Panc1 (cell line): ENCODE measurements around the gene HELB. TPM values are rescaled to one million over a fixed set of nuclear protein-coding genes. Genes with fewer than 3 reads are reported as not detected.

Experiments used
- ATAC-seq: fragments of 200-7000 bp; cut with Tn5 transposase; 2 replicates; pipeline ENCODE4 v1.9.1; 2020; ENCODE audit warnings: mild to moderate bottlenecking, moderate library complexity
- BruUV-seq: library from RNA; stranded (reverse); fragments of 400-500 nt; replicated peaks from 2 replicates; lab custom pipeline; 2021; lab: Mats Ljungman, UMichigan
- CTCF ChIA-PET: fragments of 300-600 bp; sonication (Branson Sonifier 250); formaldehyde crosslinking; loops from one replicate; lab custom pipeline; 2022; ENCODE audit warnings: antibody characterized with exemption; lab: Charles Lee
- POLR2A ChIA-PET: fragments of 300-600 bp; sonication (Branson Sonifier 250); formaldehyde crosslinking; loops from one replicate; lab custom pipeline; 2022; ENCODE audit warnings: antibody characterized with exemption; lab: Charles Lee
- DNase-seq: peaks from one replicate; pipeline ENCODE4 v3.0.0-alpha.2; 2010; ENCODE audit warnings: low read depth, low spot score
- H3K27ac ChIP-seq: 2 replicates; pipeline ENCODE4 v1.5.1; 2011; ENCODE audit warnings: mild to moderate bottlenecking, low read length, inconsistent platforms
- H3K27me3 ChIP-seq: fragments of 200-500 bp; sonication (Bioruptor generic); 2 replicates; pipeline ENCODE4 v1.6.0; 2014; ENCODE audit warnings: low read length, inconsistent platforms; ENCODE audit not compliant: control insufficient read depth, insufficient read depth
- H3K36me3 ChIP-seq: fragments of 200-500 bp; sonication (Bioruptor generic); 2 replicates; pipeline ENCODE4 v1.5.1; 2014; ENCODE audit warnings: inconsistent platforms, mild to moderate bottlenecking, low read length, moderate library complexity; ENCODE audit not compliant: control insufficient read depth, insufficient read depth
- H3K4me1 ChIP-seq: 2 replicates; pipeline ENCODE4 v1.5.1; 2011; ENCODE audit warnings: inconsistent platforms, mild to moderate bottlenecking, low read length, moderate library complexity; ENCODE audit not compliant: control insufficient read depth, insufficient read depth
- H3K4me3 ChIP-seq, 2 experiments: 2 replicates each; pipeline ENCODE4 v1.5.1; 2011 to 2012; ENCODE audit warnings: low read depth in 2 of 2, low read length in 2 of 2, mild to moderate bottlenecking in 2 of 2, inconsistent platforms in 1 of 2, moderate library complexity in 1 of 2
- H3K9me3 ChIP-seq: fragments of 200-500 bp; sonication (Bioruptor generic); 2 replicates; pipeline ENCODE4 v1.5.1; 2014; ENCODE audit warnings: low read depth, mild to moderate bottlenecking, inconsistent platforms, low read length, moderate library complexity; ENCODE audit not compliant: control insufficient read depth, insufficient read depth
- POLR2AphosphoS5 ChIP-seq: IDR thresholded peaks from 2 replicates; pipeline ENCODE4 v1.6.1; 2012; ENCODE audit warnings: mild to moderate bottlenecking, low read depth, low read length, moderate library complexity
- SIN3A ChIP-seq: IDR thresholded peaks from 2 replicates; pipeline ENCODE4 v1.6.1; 2012; ENCODE audit warnings: low read depth, mild to moderate bottlenecking, low read length, moderate library complexity, borderline replicate concordance; ENCODE audit not compliant: insufficient read depth
- TCF7L2 ChIP-seq: IDR thresholded peaks from 2 replicates; pipeline ENCODE4 v1.6.1; 2011; ENCODE audit warnings: mild to moderate bottlenecking, low read depth, low read length, inconsistent platforms
- in situ Hi-C: cut with HindIII; loops from 2 replicates; pipeline ENCODE4 v1.10.0; 2016; ENCODE audit warnings: low sequenced_read_pairs, low pct_unique_long_range_greater_than_20kb
- intact Hi-C: fragments of 100-400 bp; cut with micrococcal nuclease; formaldehyde crosslinking; loops from one replicate; pipeline ENCODE4 v1.10.0; 2022; ENCODE audit not compliant: unreplicated experiment
- total RNA-seq: library from RNA; stranded (reverse); gene quantifications from one replicate; pipeline ENCODE4 v1.2.1, GENCODE V29; 2021; ENCODE audit not compliant: unreplicated experiment
- TF ChIP-seq, protein P1 (sequence below): fragments of 450-650 bp; IDR thresholded peaks from 2 replicates; pipeline ENCODE4 v1.5.1; 2017; ENCODE audit warnings: mild to moderate bottlenecking
- TF ChIP-seq, protein P2 (sequence below), 2 experiments: IDR thresholded peaks; 2 replicates each; pipeline ENCODE4 v1.6.1; 2011 to 2012; ENCODE audit warnings: low read depth in 2 of 2, control low read depth in 1 of 2, low read length in 1 of 2, mild to moderate bottlenecking in 1 of 2, moderate library complexity in 1 of 2; ENCODE audit not compliant: insufficient read depth in 1 of 2

Gene HELB
- total RNA-seq, 1 experiment from 2014 or later: 4.9 TPM

DNA sequence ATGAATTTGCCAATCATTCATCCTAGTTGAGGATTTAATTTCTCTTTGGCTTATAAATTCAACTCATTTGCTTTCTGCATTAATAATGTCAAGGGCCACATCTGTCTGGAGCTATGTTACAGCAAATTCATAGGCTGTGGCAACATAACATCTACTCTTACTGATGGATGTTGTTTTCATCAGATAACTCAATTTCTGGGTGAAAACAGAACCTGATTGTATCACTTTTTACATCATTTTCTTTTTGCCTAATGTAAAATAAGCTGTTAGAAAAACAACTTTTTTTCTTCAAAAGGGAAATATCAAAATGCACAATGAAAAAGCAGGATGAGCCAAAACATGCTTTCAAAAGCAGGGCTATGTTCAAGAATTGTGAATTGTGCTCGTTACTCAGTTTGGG is 73.3 kb downstream of the HELB start:
- no peak for ATAC-seq
- intact Hi-C loops: no loop called here
- Histone ChIP-seq H3K9me3 (no peaks in the 10 kb centered on the region), H3K4me3 (no peak overlapping the region), H3K4me1 (no peaks in the 10 kb centered on the region), H3K36me3 (no peaks in the 10 kb centered on the region), H3K27ac (no peak overlapping the region), H3K27me3 (peaks cover 2% of the 10 kb centered on the region; the same call in 1 of the 2 replicates)
- TF ChIP-seq, protein P1, sequence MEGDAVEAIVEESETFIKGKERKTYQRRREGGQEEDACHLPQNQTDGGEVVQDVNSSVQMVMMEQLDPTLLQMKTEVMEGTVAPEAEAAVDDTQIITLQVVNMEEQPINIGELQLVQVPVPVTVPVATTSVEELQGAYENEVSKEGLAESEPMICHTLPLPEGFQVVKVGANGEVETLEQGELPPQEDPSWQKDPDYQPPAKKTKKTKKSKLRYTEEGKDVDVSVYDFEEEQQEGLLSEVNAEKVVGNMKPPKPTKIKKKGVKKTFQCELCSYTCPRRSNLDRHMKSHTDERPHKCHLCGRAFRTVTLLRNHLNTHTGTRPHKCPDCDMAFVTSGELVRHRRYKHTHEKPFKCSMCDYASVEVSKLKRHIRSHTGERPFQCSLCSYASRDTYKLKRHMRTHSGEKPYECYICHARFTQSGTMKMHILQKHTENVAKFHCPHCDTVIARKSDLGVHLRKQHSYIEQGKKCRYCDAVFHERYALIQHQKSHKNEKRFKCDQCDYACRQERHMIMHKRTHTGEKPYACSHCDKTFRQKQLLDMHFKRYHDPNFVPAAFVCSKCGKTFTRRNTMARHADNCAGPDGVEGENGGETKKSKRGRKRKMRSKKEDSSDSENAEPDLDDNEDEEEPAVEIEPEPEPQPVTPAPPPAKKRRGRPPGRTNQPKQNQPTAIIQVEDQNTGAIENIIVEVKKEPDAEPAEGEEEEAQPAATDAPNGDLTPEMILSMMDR: no peak
- TF ChIP-seq POLR2AphosphoS5 (no peak), SIN3A (no peak), TCF7L2 (no peak)
- TF ChIP-seq, protein P2, sequence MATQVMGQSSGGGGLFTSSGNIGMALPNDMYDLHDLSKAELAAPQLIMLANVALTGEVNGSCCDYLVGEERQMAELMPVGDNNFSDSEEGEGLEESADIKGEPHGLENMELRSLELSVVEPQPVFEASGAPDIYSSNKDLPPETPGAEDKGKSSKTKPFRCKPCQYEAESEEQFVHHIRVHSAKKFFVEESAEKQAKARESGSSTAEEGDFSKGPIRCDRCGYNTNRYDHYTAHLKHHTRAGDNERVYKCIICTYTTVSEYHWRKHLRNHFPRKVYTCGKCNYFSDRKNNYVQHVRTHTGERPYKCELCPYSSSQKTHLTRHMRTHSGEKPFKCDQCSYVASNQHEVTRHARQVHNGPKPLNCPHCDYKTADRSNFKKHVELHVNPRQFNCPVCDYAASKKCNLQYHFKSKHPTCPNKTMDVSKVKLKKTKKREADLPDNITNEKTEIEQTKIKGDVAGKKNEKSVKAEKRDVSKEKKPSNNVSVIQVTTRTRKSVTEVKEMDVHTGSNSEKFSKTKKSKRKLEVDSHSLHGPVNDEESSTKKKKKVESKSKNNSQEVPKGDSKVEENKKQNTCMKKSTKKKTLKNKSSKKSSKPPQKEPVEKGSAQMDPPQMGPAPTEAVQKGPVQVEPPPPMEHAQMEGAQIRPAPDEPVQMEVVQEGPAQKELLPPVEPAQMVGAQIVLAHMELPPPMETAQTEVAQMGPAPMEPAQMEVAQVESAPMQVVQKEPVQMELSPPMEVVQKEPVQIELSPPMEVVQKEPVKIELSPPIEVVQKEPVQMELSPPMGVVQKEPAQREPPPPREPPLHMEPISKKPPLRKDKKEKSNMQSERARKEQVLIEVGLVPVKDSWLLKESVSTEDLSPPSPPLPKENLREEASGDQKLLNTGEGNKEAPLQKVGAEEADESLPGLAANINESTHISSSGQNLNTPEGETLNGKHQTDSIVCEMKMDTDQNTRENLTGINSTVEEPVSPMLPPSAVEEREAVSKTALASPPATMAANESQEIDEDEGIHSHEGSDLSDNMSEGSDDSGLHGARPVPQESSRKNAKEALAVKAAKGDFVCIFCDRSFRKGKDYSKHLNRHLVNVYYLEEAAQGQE (IDR thresholded peaks at IDR 0.05; ENCODE audit: insufficient read depth in 1 of 2, low read depth in 2 of 2, low read length in 1 of 2): no peak
- in situ Hi-C loops: no loop called here
- CTCF ChIA-PET: interaction anchor here (0.5 kb wide), 1 partner anchor 41 kb away, joined by 7 read pairs; no protein-coding TSS in a partner anchor
- POLR2A ChIA-PET: no interaction called here
- no TSS peak for BruUV-seq
- no peak for DNase-seq

DNA sequence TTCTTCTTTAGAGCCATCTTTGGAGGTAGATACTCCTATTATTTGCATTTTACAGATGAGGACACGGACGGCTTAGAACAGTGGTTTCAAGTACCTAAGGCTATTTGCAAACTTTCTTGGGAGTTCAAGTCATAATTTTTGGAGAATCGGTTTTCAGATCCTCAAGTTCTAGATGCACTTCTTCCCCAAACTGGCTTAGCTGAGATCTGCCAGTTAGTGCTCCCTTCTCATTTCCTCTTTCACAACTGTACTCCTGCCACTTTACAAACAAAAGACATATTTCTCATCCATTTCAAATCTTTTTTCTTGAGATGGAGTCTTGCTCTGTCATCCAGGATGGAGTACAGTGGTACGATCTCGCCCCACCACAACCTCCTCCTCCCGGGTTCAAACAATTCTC is 77.3 kb downstream of the HELB start:
- H3K27me3 ChIP-seq: peaks cover 4% of the 10 kb centered on the region; the same call in 1 of the 2 replicates
- DNase-seq (no peak), ATAC-seq (no peak)
- no TSS peak for BruUV-seq
- intact Hi-C loops (no loop called here), in situ Hi-C loops (no loop called here)
- POLR2A ChIA-PET: interaction anchor here (0.7 kb wide), 1 partner anchor 23 kb away, joined by 4 read pairs; no protein-coding TSS in a partner anchor
- CTCF ChIA-PET: no interaction called here
- H3K9me3 ChIP-seq: no peaks in the 10 kb centered on the region
- no peaks in the 10 kb centered on the region for H3K4me1 ChIP-seq
- no peak overlapping the region for H3K27ac ChIP-seq
- no peaks in the 10 kb centered on the region for H3K36me3 ChIP-seq
- H3K4me3 ChIP-seq: no peak overlapping the region
- no peak for TF ChIP-seq SIN3A
- TF ChIP-seq POLR2AphosphoS5: no peak
- TF ChIP-seq, protein P2 (IDR thresholded peaks at IDR 0.05; ENCODE audit: insufficient read depth in 1 of 2, low read depth in 2 of 2, low read length in 1 of 2): no peak
- TF ChIP-seq TCF7L2: no peak
- TF ChIP-seq, protein P1: no peak
